SKM-1 treated with dmso at 0.1 percent for 144 hours (cell line): ENCODE data around the gene ADGRL3.
"Not testable (repeated sequence)": the region's sequence is repeated elsewhere in the genome, so short reads cannot be mapped to it uniquely, and the experiment has no call there.

Experiments used
- DNase-seq: peaks from one replicate; lab custom pipeline; 2025; ENCODE audit not compliant: unreplicated experiment; lab: John Stamatoyannopoulos, UW

The ADGRL3 gene

GRCh38 chr4:61204353-61205060 is 4.4 kb downstream of the ADGRL3 start:
- DNase-seq, result no peak

GRCh38 chr4:61205066-61205465 is 4.9 kb downstream of the ADGRL3 start:
- no peak for DNase-seq

- DNase-seq, result not testable (repeated sequence)
These were observed 7.0 kb downstream of the ADGRL3 start for GRCh38 chr4:61207156-61207555.

GRCh38 chr4:61210186-61210939 is 10.2 kb downstream of the ADGRL3 start:
- DNase-seq, result no peak

- DNase-seq, result no peak
These were observed 11.7 kb downstream of the ADGRL3 start for GRCh38 chr4:61211781-61212180.

- DNase-seq, result no peak
These were observed 12.7 kb downstream of the ADGRL3 start for GRCh38 chr4:61212788-61213187.

- DNase-seq, result no peak
These were observed 14.6 kb downstream of the ADGRL3 start for GRCh38 chr4:61214680-61215079.

GRCh38 chr4:61217222-61217621 is 17.1 kb downstream of the ADGRL3 start:
- DNase-seq, result no peak

- no peak for DNase-seq
These were observed 20.4 kb downstream of the ADGRL3 start for GRCh38 chr4:61220556-61220955.

- DNase-seq, result no peak
These were observed 23.3 kb downstream of the ADGRL3 start for GRCh38 chr4:61223385-61223784.

- no peak for DNase-seq
These were observed 24.4 kb downstream of the ADGRL3 start for GRCh38 chr4:61224573-61224972.

- no peak for DNase-seq
These were observed 25.5 kb downstream of the ADGRL3 start for GRCh38 chr4:61225656-61226055.

- no peak for DNase-seq
These were observed 31.3 kb downstream of the ADGRL3 start for GRCh38 chr4:61231421-61231820.

- DNase-seq, result no peak
These were observed 39.1 kb downstream of the ADGRL3 start for GRCh38 chr4:61239250-61239649.

- DNase-seq, result no peak
These were observed 43.8 kb downstream of the ADGRL3 start for GRCh38 chr4:61243962-61244361.

GRCh38 chr4:61245069-61245714 is 45.1 kb downstream of the ADGRL3 start:
- no peak for DNase-seq

- no peak for DNase-seq
These were observed 45.9 kb downstream of the ADGRL3 start for GRCh38 chr4:61246034-61246433.

- DNase-seq, result no peak
These were observed 48.6 kb downstream of the ADGRL3 start for GRCh38 chr4:61248705-61249104.

GRCh38 chr4:61251129-61251528 is 51.0 kb downstream of the ADGRL3 start:
- DNase-seq, result no peak

- no peak for DNase-seq
These were observed 54.3 kb downstream of the ADGRL3 start for GRCh38 chr4:61254406-61254805.

- peak; percentile 27 for DNase-seq
These were observed 73.1 kb downstream of the ADGRL3 start for GRCh38 chr4:61273233-61273632.

GRCh38 chr4:61274286-61274685 is 74.2 kb downstream of the ADGRL3 start:
- no peak for DNase-seq
